Smooth muscle cell (in vitro differentiated cells): ENCODE data around the gene DOCK2. TPM values are rescaled to one million over a fixed set of nuclear protein-coding genes. Genes with fewer than 3 reads are reported as not detected.

Experiments
- DNase-seq: peaks from one replicate; lab custom pipeline; 2025; ENCODE audit not compliant: unreplicated experiment; lab: John Stamatoyannopoulos, UW
- H2AFZ ChIP-seq: fragments of 200-600 bp; sonication (generic); 2 replicates; pipeline ENCODE4 v1.6.0; 2016; ENCODE audit warnings: antibody characterized with exemption, low read depth, mild to moderate bottlenecking
- H3F3A ChIP-seq: fragments of 200-600 bp; sonication (generic); 2 replicates; pipeline ENCODE4 v1.6.0; 2017; ENCODE audit warnings: antibody characterized with exemption, low read depth
- H3K27ac ChIP-seq: fragments of 200-600 bp; sonication (generic); 2 replicates; pipeline ENCODE4 v1.5.1; 2016; ENCODE audit warnings: low read depth, mild to moderate bottlenecking
- H3K27me3 ChIP-seq: fragments of 200-600 bp; sonication (generic); 2 replicates; pipeline ENCODE4 v1.6.1; 2016; ENCODE audit warnings: low read depth, mild to moderate bottlenecking
- H3K36me3 ChIP-seq: fragments of 200-600 bp; sonication (generic); 2 replicates; pipeline ENCODE4 v1.5.1; 2016; ENCODE audit warnings: low read depth
- H3K4me1 ChIP-seq: fragments of 200-600 bp; sonication (generic); 2 replicates; pipeline ENCODE4 v1.5.1; 2016; ENCODE audit warnings: low read depth
- H3K4me2 ChIP-seq: fragments of 200-600 bp; sonication (generic); 2 replicates; pipeline ENCODE4 v1.6.0; 2016; ENCODE audit warnings: mild to moderate bottlenecking
- H3K4me3 ChIP-seq: fragments of 200-600 bp; sonication (generic); 2 replicates; pipeline ENCODE4 v1.5.1; 2016; ENCODE audit warnings: mild to moderate bottlenecking
- H3K79me2 ChIP-seq: fragments of 200-600 bp; sonication (generic); 2 replicates; pipeline ENCODE4 v1.6.0; 2016; ENCODE audit warnings: low read depth, mild to moderate bottlenecking
- H3K9ac ChIP-seq: fragments of 200-600 bp; sonication (generic); 2 replicates; pipeline ENCODE4 v1.6.0; 2016; ENCODE audit warnings: low read depth
- H3K9me3 ChIP-seq: fragments of 200-600 bp; sonication (generic); replicated peaks from 2 replicates; pipeline ENCODE4 v1.5.1; 2016; ENCODE audit warnings: low read depth
- H4K20me1 ChIP-seq: fragments of 200-600 bp; sonication (generic); 2 replicates; pipeline ENCODE4 v1.6.0; 2016; ENCODE audit warnings: low read depth
- WGBS: methylation state at CpG from one replicate; pipeline ENCODE4 v1.1.7; 2016; ENCODE audit warnings: low lambda C conversion rate; 5-methylcytosine and 5-hydroxymethylcytosine counted together
- polyA plus RNA-seq: library from polyadenylated mRNA; unstranded; fragments of >200 nt; fragmentation: Nextera tagmentation; extraction: Ambion mirVana; gene quantifications from 2 replicates; pipeline ENCODE4 v1.2.1, GENCODE V29; 2016
- total RNA-seq: library from RNA; depleted of rRNA; stranded (reverse); fragments of >200 nt; gene quantifications from 2 replicates; pipeline ENCODE4 v1.2.3, GENCODE V29; 2014
- TF ChIP-seq, protein P1 (sequence below): fragments of 200-600 bp; sonication (generic); IDR thresholded peaks from 2 replicates; pipeline ENCODE4 v1.5.1; 2017; ENCODE audit warnings: borderline replicate concordance, mild to moderate bottlenecking, antibody characterized with exemption; ENCODE audit not compliant: insufficient read depth, poor library complexity, severe bottlenecking

Gene DOCK2
- total and polyA plus RNA-seq, 2 experiments from 2014 or later: 0.73 to 3.0 TPM

DNA sequence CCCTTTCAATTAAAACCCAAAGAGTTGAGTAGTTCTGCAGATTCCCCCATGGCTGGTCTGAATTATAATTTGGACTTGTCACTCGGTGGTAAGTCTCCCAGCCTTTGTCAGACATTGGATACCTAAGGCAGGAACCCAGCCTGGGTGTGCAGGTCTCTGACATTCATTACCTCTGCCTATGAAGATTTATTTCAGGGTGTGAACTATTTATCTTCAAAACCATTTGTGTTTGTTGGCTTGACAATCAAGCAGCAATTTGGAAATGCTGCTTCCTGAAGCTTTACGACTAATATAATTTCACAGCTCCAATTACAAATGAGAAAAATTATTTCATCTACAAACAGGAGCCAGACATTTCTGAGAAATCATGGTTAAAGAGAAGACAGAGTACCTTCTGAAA is 160.5 kb downstream of the DOCK2 start:
- TF ChIP-seq, protein P1, sequence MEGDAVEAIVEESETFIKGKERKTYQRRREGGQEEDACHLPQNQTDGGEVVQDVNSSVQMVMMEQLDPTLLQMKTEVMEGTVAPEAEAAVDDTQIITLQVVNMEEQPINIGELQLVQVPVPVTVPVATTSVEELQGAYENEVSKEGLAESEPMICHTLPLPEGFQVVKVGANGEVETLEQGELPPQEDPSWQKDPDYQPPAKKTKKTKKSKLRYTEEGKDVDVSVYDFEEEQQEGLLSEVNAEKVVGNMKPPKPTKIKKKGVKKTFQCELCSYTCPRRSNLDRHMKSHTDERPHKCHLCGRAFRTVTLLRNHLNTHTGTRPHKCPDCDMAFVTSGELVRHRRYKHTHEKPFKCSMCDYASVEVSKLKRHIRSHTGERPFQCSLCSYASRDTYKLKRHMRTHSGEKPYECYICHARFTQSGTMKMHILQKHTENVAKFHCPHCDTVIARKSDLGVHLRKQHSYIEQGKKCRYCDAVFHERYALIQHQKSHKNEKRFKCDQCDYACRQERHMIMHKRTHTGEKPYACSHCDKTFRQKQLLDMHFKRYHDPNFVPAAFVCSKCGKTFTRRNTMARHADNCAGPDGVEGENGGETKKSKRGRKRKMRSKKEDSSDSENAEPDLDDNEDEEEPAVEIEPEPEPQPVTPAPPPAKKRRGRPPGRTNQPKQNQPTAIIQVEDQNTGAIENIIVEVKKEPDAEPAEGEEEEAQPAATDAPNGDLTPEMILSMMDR: no peak
- 93% methylated on average over 2 of the region's 2 CpGs for whole genome bisulfite sequencing
- Histone ChIP-seq H3K79me2 (no peaks in the 10 kb centered on the region), H4K20me1 (no peaks in the 10 kb centered on the region), H3K27ac (no peak overlapping the region), H3K27me3 (no peaks in the 10 kb centered on the region), H3F3A (peaks cover 3% of the 10 kb centered on the region), H3K9me3 (no peaks in the 10 kb centered on the region), H3K4me2 (no peak overlapping the region), H3K9ac (no peak overlapping the region), H3K36me3 (no peaks in the 10 kb centered on the region), H3K4me3 (no peak overlapping the region), H3K4me1 (peaks cover 5% of the 10 kb centered on the region), H2AFZ (no peak overlapping the region)
- DNase-seq: no peak

DNA sequence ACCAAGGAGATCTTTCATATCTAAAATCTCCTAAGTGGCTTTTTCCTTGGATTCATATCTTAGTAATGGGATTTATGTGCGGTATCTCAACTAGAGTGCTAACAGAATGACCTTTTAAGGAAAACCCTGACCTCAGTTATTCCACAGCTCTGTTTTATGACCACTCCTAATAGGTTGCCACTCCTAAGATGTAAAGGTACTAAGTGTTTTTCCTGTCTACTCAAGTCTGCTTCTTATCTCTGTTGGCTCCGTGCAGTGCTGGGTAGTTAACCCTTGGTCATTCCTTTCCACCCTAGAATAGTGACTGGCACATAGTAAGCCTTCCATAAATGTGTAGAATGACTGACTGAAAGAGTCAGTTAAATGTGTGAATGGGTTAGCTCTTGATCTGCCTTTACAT is 161.4 kb downstream of the DOCK2 start:
- no peaks in the 10 kb centered on the region for H3K9me3 ChIP-seq
- H3K4me3 ChIP-seq: no peak overlapping the region
- H3K4me1 ChIP-seq: peaks cover 5% of the 10 kb centered on the region
- no peak overlapping the region for H3K4me2 ChIP-seq
- no peaks in the 10 kb centered on the region for H3K36me3 ChIP-seq
- no peak overlapping the region for H3K9ac ChIP-seq
- H2AFZ ChIP-seq: no peak overlapping the region
- no peaks in the 10 kb centered on the region for H4K20me1 ChIP-seq
- DNase-seq: no peak
- no peaks in the 10 kb centered on the region for H3K79me2 ChIP-seq
- H3F3A ChIP-seq: peaks cover 3% of the 10 kb centered on the region
- 15% methylated on average over 2 of the region's 2 CpGs for whole genome bisulfite sequencing
- no peaks in the 10 kb centered on the region for H3K27me3 ChIP-seq
- no peak overlapping the region for H3K27ac ChIP-seq
- TF ChIP-seq, protein P1: no peak

- Histone ChIP-seq H3K27ac (no peak overlapping the region), H3K4me2 (no peak overlapping the region), H3K79me2 (no peaks in the 10 kb centered on the region), H2AFZ (no peak overlapping the region), H3K36me3 (no peaks in the 10 kb centered on the region), H3K9me3 (no peaks in the 10 kb centered on the region), H3F3A (peaks cover 3% of the 10 kb centered on the region), H3K4me3 (no peak overlapping the region), H3K27me3 (no peaks in the 10 kb centered on the region), H3K9ac (no peak overlapping the region), H4K20me1 (no peaks in the 10 kb centered on the region), H3K4me1 (peaks cover 5% of the 10 kb centered on the region)
- TF ChIP-seq, protein P1: no peak
- DNase-seq: no peak
- WGBS: 90% methylated on average over 4 of the region's 4 CpGs
Measured at GRCh38 chr5:169798906-169799660, 162.0 kb downstream of the DOCK2 start.

DNA sequence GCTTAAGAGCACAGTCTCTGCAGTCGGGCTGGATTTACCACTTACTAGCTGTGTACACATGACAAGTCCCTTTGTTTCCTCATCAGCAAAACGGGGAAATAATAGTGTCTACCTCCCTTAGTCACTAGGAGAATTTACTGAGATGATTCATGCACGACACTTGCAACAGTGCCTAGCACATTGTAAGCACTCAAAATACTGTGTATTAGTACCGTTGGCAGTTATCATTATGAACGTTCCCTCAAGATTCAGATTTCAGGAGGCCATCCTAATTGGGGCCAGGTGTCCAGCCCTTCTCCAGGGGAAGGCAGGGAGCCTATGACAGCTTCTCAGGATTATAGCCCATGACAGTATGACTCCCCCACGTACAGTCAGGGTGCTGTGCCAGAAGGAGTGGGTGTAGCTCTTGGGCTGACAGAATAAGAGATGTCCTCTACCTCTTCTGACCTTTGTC is 164.3 kb downstream of the DOCK2 start:
- Histone ChIP-seq H3K9ac (no peak overlapping the region), H3K36me3 (no peaks in the 10 kb centered on the region), H3K79me2 (no peaks in the 10 kb centered on the region), H3K27ac (peak overlapping the region; percentile 98), H3F3A (peaks cover 3% of the 10 kb centered on the region), H3K4me3 (no peak overlapping the region), H3K9me3 (no peaks in the 10 kb centered on the region), H3K27me3 (no peaks in the 10 kb centered on the region), H4K20me1 (no peaks in the 10 kb centered on the region), H3K4me2 (peak overlapping the region; percentile 8), H3K4me1 (peaks cover 5% of the 10 kb centered on the region), H2AFZ (no peak overlapping the region)
- 25% methylated on average over 6 of the region's 6 CpGs for WGBS
- no peak for DNase-seq
- TF ChIP-seq, protein P1: no peak
